CD1c-positive myeloid dendritic cell (primary cell): ENCODE measurements around the gene SPRR5.

Source experiments
- DNase-seq: peaks from one replicate; pipeline ENCODE4 v3.0.0-alpha.2; 2016; ENCODE audit errors: extremely low spot score

SPRR5 gene

DNA sequence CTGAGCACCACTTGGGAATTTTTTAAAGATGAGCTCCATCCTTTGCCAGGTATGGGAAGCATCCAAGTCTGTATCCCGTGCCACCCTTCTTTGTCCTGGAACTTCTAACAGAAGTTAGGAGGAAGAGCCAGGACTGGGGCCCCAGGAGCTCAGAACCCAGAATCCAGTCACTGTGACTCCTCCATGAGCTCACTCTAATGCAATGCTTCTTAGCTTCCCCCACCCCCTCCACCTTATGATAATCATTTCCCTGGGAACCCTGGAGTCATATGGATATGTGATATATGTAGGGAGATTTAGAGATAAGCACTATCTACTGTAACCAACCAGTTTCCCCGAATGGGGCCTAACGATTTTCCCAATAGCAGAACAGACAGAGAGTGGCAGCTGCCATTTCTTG is 758 bp upstream of the SPRR5 start:
- no peak for DNase-seq

DNA sequence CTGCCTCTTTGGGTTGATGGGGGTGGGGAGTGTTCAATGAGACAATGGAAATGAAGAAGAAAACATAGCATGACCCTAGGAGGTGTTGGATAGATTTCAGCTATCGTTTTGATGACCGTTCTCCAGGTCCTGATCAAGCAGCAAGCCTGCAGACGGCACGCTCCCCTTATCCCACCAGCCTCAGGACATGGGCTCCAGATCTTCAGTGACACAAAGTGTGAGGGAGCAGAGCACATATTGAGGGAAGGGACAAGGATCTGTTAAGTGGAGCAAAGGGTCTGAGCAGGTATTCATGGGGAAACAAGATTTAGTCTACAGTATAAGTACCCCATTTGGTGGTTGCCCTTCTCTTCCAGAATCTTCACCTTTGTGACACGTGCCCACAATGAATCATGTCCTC is 4.7 kb downstream of the SPRR5 start:
- DNase-seq, result no peak

DNA sequence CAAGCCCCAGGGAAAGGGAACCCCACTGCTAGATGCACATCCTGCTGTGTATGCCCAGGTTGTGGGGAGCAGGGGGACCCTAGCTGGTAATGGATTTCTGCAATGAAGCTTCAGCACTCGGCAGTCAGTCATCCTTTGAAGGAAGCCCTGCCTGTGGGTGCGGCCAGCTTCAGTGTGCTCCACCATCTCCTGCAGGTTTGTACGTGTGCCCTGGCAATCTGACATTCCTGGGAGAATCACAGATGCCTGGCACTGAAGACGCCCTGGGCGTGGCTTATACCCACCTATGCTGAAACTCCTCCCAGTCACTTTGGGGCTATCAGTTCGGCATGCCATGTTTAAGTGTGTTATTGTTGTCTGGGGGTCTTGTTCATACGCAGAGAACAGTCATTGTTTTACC is 6.8 kb downstream of the SPRR5 start:
- no peak for DNase-seq

DNA sequence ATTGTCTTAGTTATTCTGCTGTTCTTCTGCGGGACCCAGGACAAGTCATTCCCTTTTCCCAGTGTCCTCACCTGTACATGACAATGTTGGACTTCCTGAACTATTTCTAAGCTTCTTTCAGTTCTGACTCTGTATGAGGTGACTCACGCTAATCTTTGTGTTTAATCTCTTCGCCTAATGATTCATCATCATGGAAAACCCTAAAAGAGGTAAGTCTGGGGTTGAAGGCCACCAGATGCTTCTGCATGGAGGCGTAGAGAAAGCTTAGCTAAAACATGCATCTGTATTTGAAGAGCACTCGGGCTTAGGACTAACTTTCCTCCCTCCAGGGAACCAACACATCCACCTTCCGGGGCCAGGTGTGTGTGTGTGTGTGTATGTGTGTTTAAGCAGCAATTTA is 7.4 kb downstream of the SPRR5 start:
- no peak for DNase-seq

DNA sequence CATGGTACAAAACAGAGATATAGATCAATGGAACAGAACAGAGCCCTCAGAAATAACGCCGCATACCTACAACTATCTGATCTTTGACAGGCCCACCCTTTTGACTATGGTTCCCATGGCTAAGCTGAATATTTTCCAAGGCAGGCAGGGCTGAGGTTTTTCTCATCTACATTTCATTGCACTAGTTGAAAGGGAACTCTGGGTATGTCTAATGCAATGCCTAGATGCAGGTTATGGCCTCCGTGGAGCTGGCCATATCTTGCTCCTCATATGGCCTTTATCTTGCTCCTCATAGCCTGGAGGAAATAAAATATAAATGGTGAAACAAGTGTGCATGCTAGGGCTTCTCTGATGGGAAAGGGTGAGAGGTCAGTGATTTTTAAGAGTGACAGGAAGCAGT is 10.6 kb downstream of the SPRR5 start:
- no peak for DNase-seq

DNA sequence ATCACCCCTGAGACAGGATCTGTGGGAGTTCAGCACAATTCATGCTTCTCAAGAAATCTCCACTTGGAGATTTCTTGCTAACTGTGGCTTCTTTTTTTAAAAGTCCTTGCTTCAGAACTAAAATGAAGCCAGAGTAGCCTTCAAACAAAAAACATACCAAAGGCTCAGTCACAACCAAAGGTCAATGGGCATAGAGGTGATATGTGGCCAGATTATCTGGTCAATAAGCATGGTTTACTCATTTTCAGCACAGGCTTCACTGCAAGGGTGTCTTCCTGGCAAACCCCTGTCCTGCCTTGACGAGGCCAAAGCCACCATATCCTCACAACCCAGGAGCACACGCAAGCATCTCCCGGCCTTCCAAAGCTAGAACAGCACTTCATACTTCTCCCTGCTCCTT is 12.3 kb downstream of the SPRR5 start:
- DNase-seq, result no peak

DNA sequence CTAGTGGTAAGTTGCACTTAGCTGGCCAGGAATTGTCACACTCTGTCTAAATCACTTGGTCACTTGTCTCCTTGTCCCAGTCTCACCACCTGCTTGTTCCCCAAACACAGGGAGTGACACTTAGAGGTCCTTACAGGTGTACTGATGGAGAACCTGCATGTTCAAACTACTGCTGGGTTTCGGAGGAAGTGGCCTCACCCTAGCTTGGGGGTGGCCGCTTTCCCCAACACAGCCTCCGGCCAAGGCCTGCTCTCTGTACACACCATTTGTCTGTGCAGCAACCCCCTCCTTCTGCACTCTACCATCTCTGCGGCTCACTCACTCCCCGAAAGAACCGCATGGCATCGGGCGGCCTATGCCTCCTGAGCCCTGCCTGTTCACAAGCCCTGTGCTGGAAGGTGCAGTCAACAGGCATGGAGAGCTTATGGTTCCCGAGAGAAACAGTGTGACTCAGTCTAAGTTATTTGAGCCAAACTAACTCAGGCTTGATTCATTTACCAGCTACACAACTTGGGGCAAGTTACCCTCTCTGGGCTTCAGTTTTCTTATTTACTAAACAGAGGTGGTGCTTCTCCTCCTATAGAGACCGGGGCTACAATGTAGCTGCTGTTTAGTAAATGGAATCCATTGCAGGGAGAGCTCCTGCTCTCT is 12.9 kb downstream of the SPRR5 start:
- DNase-seq, result no peak

DNA sequence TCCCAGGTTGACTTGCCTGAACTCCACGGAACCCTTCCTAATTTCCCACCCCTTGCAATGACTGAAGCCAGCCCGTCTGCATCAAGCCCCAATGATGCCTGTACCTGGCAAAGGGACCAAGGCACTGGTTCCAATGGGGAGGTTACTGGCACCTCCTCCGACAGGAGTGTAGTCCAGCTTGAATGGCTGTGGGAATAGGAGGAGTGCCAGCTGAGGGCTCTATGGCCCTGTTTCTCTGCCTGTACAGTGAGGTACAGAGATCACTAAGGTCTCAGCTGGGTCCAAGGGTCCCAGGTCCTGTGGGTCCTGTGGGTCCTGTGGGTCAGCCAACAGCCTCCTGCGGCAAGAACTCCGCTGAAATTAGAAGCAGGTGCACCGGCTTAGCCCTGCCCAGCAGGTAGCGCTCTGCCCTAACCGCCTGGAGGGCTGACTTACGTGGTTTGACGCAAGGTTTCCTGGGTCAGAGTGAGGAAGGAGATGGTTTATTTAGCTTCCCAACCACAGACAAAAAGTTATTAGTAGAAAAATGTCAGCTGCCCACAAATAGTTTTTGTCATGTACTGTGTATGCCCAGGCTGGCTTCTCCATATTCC is 13.5 kb downstream of the SPRR5 start:
- no peak for DNase-seq

DNA sequence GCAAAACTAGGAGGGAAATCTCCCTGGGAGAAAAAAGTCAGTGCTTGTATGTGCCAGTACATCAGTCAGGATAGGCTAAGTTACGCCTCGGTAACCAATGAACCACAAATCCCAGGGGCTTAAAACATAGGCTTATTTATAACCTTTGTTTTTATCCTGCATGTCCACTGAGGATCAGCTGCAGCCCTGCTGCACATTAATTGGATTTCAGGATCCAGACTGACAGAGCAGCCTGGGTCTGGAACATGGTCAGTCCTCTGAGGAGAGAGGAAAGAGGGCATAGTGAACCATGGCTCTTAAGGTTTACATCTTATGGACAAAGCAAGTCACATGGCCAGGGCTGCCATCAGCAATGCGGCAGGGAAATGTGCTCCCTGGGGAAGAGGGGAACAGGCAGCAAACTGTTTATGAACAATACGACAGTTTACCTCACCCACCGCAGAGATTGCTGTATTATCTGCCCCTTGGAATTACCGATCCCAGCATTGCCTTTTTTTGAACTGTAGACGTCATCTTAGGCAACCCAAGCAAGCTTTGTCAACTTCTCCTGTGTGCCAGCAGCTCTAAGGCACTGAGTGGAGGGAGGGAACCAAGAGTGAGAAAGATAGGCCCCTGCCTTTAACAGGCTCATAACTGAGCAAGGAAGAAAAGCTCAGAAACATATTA is 14.4 kb downstream of the SPRR5 start:
- DNase-seq, result no peak

DNA sequence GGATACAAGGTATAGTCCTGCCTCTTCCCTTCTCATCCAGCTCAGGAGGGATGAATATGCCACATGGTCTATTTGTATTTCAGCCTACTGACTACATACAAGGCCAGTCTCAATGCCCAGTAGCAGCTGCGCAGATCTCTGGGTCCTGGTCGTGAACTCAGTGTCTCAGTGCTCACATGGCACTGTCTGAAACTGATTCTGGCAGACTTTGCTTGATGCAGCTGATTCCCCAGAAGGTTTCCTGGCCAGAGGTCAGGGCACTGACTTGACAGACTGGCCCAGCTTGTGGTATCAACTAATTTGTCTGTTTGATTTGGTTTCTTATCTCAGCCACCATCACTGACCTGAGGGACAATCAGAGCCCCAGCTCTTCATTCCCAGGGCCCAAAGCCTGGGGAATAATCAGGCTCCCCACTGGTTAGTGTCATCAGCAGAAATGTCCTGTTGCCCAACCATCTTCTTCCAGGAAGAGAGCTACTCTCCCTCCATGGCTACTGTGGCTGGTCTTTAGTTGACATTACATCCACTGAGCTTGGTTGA is 15.9 kb downstream of the SPRR5 start:
- DNase-seq, result no peak

DNA sequence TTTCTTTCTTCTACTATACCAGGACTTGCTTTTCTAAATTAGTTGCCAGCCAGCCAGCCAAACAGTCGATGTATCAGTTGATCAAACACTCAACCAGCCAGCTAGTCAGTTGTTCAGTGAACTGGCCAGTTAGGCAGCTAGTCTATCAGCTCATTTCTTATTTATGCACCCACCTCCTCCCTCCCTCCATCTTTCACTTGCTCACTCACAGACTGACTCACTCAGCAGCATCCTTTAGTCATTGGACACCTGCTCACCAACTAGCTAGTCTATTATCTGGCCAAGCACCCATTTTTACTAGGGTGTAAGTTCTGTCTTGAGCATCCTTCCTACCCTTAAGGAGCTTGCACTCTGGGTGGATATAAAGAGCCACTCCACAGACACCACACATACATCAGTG is 17.5 kb downstream of the SPRR5 start:
- no peak for DNase-seq

DNA sequence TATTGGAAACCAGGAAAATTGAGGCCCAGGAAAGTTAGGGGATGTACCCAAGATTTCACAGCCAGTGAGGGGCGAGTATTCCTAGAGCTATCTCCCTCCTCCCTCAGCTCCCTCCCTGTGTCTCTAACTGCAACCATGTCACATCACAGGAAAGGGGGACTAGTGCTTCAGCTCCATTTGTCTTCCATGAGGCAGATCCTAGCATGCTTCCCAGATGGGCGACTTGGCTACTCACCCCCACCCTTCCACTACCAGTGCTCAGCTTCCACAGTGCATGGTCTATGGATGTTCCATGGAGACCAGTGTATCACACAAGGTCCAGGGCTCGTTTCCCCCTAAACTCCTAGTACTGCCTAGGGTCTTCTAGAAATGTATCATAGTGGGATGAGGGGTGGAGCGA is 18.8 kb downstream of the SPRR5 start:
- DNase-seq, result no peak

DNA sequence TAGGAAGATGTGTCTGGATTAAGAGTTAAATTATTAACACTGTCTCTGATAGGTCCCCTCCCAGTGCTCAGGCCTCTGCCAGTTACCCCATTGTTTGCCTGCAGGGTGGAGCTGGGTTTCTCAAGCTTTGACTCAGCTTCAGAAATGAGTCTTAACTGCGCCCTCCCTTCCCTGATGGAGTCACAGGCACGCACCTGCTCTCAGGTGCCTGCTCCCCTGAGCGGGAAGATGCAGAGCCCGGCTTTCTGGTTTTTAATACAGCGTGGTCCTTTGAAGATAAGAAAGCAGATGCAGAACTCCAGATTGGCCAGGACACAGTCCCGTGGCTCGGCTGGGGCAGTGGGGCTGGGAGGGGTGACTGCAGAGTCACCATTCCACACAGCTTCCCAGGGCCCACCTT is 20.2 kb downstream of the SPRR5 start:
- no peak for DNase-seq

DNA sequence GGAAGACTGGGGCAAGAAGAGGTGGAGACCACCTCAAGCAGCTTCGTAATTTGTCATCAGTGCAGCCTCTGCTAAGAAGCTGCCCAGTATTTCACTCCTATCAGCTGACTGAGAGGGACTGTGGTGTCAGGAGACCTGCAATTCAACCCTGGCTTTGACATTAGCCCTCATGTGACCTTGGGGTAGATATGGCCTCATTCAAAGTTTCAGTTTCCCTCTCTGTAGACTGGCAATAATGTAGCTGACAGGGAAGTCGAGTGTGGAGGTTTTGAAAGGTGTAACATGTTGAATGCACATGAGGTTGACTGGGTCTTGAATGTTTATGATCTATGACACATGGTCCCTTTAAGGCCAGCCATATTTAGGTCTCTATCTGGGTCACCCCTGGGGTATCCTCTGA is 21.2 kb downstream of the SPRR5 start:
- DNase-seq, result no peak

DNA sequence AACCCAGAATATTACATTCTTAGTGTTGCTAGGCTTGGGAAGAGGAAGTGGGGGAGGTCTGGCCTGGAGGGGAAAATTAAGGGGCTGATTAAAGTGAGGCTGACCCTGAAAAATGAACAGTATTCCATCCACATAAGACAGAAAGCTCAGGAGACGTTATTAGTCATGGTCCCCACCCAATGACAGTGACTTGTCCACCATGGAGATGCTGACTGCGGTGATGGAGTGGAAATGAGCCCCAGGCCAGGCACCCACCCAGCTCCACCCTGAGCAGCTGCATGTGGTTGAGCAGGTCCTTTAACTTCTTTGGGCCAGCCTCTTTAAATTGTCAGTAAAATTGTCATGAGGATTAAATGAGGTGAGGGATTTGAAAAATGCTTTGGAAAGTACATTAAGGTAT is 22.0 kb downstream of the SPRR5 start:
- no peak for DNase-seq

DNA sequence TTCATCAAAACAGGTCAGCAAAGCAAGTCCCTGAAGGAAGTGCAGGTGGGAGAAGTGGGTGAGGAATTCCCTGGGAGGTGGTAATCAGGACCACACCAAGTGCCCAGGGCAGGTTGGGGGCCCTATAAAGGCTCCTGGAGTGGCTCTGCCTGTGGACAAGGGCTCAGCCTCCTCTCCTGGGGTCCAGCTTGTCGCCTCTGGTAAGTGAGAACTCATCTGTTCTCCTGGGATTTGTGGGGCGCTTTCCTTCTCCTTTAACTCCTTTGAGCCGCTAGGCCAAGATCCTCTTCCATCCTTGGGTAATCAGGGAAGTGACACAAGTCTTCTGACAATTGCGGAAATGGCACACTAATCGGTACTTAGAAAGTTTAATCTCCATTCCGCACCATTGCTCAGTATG is 23.5 kb downstream of the SPRR5 start, which contains the start of gene SPRR4:
Gene SPRR4, plus strand, starts transcription at position 154 of the 400 bp plus-strand sequence. CDS start 1,243 bp downstream, outside the sequence.
- no peak for DNase-seq

DNA sequence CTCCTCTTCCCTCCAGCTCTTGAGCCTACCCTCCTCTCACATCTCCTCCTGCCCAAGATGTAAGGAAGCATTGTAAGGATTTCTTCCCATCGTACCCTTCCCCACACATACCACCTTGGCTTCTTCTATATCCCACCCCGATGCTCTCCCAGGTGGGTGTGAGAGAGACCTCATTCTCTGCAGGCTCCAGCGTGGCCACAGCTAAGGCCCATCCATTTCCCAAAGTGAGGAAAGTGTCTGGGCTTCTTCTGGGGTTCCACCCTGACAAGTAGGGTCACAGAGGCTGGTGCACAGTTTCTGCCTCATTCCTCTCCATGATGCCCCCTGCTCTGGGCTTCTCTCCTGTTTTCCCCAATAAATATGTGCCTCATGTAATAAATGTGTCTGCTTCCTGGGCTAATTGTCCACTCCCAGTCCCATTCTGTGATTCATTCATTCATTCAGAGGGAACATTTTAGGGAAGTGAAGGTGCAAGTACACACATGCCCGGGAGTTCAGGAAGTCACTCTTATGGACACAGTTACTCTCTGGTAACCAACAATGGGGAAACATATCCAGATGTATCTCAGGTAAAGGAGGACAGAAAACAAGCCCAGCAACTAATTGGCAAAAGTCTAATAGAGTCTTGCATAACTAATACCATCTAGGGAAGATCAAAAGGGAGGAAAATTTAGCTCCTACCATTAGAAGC is 25.3 kb downstream of the SPRR5 start:
- no peak for DNase-seq

DNA sequence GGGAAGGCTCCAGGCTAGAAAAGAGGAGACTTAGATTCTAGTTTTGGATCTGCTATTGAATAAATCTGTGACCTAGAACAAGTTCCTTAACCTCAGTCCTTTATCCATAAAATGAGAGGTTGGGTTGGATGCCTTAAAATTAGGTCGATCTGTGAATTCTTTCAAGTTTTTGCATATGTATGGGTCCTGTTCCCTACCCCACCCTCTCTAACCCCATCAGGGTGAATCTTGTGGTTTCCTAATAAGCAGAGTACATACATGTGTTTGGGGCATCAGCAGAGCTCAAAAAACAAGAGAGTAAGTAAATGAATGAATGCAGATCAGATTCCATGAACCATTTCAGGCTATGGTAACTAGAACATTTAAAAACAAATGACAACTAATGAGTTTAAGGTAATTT is 29.7 kb downstream of the SPRR5 start:
- no peak for DNase-seq

DNA sequence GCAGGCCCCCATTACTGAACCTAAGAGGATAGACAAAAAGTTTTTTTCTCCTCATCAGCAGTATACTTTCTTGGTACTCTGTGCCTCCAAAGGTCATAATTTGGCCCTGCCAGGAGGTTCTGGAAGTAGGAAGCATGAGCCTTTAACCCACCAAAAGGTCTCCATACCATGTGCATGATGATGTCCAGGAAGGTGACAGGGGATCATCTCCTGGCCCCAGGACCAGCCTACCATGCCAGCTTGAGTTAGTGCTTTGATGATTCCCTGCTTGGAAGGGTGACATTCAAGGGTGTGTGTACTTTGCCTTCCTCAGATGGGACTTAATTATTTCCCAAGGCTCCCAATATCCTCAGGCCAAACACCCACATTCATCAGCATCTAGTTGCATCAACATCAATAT is 30.6 kb downstream of the SPRR5 start:
- no peak for DNase-seq

DNA sequence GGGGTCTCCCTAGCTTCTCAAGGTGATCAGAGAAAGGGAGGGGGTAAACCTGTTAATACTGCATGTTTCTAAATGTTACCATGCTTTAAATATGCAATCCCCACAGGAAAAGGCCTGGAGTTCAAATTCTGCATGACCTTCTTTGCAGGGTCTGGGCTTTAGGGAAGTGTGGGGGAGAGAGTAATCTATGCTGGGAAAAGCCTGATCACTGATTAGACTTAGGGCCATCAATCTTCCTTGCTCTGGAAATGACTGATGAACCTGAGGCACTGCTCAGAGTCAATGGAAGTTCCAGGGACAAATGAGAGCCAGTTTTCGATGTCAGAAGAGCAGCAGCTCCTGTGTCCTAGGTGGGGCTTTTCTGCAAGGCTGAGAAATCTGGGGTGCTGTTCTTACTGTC is 33.7 kb downstream of the SPRR5 start:
- no peak for DNase-seq

DNA sequence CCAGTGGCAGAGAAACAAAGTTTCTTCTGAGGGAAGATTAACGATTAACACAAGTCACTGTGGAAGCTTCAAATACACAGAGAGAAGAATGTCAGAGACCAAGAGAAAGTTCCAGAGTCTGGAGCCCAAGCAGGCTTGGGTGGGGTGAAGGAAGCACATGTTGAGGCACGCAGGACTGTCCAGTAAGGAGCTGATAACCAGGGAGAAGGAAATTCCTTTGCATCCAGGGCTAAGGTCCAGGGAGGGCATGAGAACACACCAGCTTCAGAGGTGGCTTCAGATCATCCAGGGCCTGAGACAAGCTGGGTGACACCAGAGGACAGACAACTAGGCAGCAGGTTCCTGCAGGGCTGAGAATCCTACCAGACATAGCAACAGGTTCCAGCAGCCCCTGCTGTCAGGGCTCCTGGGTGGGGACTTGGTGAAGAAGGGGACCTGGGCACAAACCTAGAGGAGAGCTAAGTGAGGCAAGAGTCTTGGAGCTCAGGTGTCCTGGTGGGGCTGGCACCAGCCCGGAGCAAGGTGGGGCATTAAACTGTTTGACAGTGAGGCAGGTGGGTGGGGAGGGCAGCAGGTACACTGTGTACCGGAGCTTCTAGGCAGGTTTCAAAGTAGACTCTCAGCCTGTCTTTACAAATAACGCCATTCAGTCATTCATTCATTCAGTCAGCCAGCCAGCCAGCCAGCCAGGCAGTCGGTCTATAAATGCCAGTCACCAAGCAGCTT is 34.3 kb downstream of the SPRR5 start:
- DNase-seq, result no peak

DNA sequence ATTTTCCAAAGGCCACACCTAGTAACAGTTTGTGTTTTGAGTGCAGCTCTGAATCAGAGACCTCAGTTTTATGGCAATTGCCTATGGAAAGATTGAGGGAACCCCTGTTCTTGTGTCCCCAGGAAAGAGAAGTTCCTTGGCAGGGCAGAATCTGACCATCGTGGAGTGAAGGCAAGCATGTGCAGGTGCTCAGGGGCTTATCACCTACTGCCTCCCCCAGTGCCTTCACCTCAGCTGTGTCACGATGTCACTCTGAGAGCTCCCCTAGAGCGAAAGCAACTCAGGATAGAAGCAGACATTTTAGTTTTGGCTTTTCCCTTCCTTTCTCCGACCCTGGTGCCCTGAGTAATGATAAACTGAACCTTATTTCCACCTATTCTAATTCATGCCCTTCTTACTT is 35.1 kb downstream of the SPRR5 start:
- DNase-seq, result no peak
